Measurements from ENCODE around the gene SLC13A3.

GRCh38 chr20:46618316-46619100, 32.8 kb downstream of the SLC13A3 start:
- TF ChIP-seq MAX (IDR thresholded peaks at IDR 0.05), result no peak
- no peak for TF ChIP-seq EGR1 (IDR thresholded peaks at IDR 0.05; ENCODE audit: low read depth in 2 of 2)
- TF ChIP-seq TAF1 (conservative IDR thresholded peaks at IDR 0.05), result no peak
- TF ChIP-seq, protein P1, sequence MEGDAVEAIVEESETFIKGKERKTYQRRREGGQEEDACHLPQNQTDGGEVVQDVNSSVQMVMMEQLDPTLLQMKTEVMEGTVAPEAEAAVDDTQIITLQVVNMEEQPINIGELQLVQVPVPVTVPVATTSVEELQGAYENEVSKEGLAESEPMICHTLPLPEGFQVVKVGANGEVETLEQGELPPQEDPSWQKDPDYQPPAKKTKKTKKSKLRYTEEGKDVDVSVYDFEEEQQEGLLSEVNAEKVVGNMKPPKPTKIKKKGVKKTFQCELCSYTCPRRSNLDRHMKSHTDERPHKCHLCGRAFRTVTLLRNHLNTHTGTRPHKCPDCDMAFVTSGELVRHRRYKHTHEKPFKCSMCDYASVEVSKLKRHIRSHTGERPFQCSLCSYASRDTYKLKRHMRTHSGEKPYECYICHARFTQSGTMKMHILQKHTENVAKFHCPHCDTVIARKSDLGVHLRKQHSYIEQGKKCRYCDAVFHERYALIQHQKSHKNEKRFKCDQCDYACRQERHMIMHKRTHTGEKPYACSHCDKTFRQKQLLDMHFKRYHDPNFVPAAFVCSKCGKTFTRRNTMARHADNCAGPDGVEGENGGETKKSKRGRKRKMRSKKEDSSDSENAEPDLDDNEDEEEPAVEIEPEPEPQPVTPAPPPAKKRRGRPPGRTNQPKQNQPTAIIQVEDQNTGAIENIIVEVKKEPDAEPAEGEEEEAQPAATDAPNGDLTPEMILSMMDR (IDR thresholded peaks at IDR 0.05; ENCODE audit: low read depth, low read length, missing input control), result no peak
- no peak for TF ChIP-seq GABPA (IDR thresholded peaks at IDR 0.05 in 1 of 2, conservative IDR thresholded peaks at IDR 0.05 in 1 of 2)
- TF ChIP-seq ATF3 (IDR thresholded peaks at IDR 0.05), result no peak
- TF ChIP-seq SP1 (IDR thresholded peaks at IDR 0.05), result no peak
- TF ChIP-seq, protein P2, sequence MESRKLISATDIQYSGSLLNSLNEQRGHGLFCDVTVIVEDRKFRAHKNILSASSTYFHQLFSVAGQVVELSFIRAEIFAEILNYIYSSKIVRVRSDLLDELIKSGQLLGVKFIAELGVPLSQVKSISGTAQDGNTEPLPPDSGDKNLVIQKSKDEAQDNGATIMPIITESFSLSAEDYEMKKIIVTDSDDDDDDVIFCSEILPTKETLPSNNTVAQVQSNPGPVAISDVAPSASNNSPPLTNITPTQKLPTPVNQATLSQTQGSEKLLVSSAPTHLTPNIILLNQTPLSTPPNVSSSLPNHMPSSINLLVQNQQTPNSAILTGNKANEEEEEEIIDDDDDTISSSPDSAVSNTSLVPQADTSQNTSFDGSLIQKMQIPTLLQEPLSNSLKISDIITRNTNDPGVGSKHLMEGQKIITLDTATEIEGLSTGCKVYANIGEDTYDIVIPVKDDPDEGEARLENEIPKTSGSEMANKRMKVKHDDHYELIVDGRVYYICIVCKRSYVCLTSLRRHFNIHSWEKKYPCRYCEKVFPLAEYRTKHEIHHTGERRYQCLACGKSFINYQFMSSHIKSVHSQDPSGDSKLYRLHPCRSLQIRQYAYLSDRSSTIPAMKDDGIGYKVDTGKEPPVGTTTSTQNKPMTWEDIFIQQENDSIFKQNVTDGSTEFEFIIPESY (IDR thresholded peaks at IDR 0.05), result no peak
- TF ChIP-seq HNF4A (conservative IDR thresholded peaks at IDR 0.05), result no peak
- no peak for TF ChIP-seq JUND (IDR thresholded peaks at IDR 0.05)
- no peak for TF ChIP-seq REST (IDR thresholded peaks at IDR 0.05)

Data from liver (tissue), 3 donors.